ENCODE data around the gene HIGD1A. TPM values are rescaled to one million over a fixed set of nuclear protein-coding genes. Genes with fewer than 3 reads are reported as not detected.

Gene HIGD1A
- total RNA-seq, 2 donors from 2014 or later = 163 to 169 TPM

- H3K9me3 ChIP-seq = no peaks in the 10 kb centered on the region
- H3K27me3 ChIP-seq (replicated peaks; ENCODE audit: insufficient read depth) = no peaks in the 10 kb centered on the region
- H3K4me3 ChIP-seq = no peak overlapping the region
- TF ChIP-seq CTCF (IDR thresholded peaks at IDR 0.05) = no peak
- no peak overlapping the region for H3K27ac ChIP-seq
- no peaks in the 10 kb centered on the region for H3K36me3 ChIP-seq
- DNase-seq (ENCODE audit: low spot score) (no peak), ATAC-seq (ENCODE audit: insufficient number of reproducible peaks, low FRiP score, low read depth) (no peak)
- H3K4me1 ChIP-seq (ENCODE audit: control insufficient read depth in 1 of 2, low read depth in 2 of 2) = peaks cover 0 to 11% of the 10 kb centered on the region in 2 donors
These were observed 24.9 kb upstream of the HIGD1A start for GRCh38 chr3:42829083-42829627.

GRCh38 chr3:42827654-42828053 lies 23.4 kb upstream of the HIGD1A start:
- Histone ChIP-seq H3K27ac (no peak overlapping the region), H3K9me3 (no peaks in the 10 kb centered on the region), H3K4me3 (no peak overlapping the region), H3K27me3 (replicated peaks; ENCODE audit: insufficient read depth) (no peaks in the 10 kb centered on the region), H3K36me3 (no peaks in the 10 kb centered on the region), H3K4me1 (ENCODE audit: control insufficient read depth in 1 of 2, low read depth in 2 of 2) (peaks cover 0 to 11% of the 10 kb centered on the region in 2 donors)
- DNase-seq (ENCODE audit: low spot score) (no peak), ATAC-seq (ENCODE audit: insufficient number of reproducible peaks, low FRiP score, low read depth) (no peak)
- no peak for TF ChIP-seq CTCF (IDR thresholded peaks at IDR 0.05)

- Histone ChIP-seq H3K27me3 (replicated peaks; ENCODE audit: insufficient read depth) (no peaks in the 10 kb centered on the region), H3K4me3 (no peak overlapping the region), H3K36me3 (no peaks in the 10 kb centered on the region), H3K9me3 (no peaks in the 10 kb centered on the region), H3K4me1 (ENCODE audit: control insufficient read depth in 1 of 2, low read depth in 2 of 2) (peaks cover 0 to 11% of the 10 kb centered on the region in 2 donors), H3K27ac (no peak overlapping the region)
- no peak for DNase-seq (ENCODE audit: low spot score)
- no peak for TF ChIP-seq CTCF (IDR thresholded peaks at IDR 0.05)
- no peak for ATAC-seq (ENCODE audit: insufficient number of reproducible peaks, low FRiP score, low read depth)
These were observed 22.7 kb upstream of the HIGD1A start for GRCh38 chr3:42827023-42827422.

- ATAC-seq (ENCODE audit: insufficient number of reproducible peaks, low FRiP score, low read depth) = no peak
These were observed 21.9 kb upstream of the HIGD1A start for GRCh38 chr3:42826141-42826540.

GRCh38 chr3:42823351-42823750 lies 19.1 kb upstream of the HIGD1A start:
- DNase-seq (ENCODE audit: low spot score) = no peak
- no peak for ATAC-seq (ENCODE audit: insufficient number of reproducible peaks, low FRiP score, low read depth)
- TF ChIP-seq CTCF (IDR thresholded peaks at IDR 0.05) = no peak
- H3K9me3 ChIP-seq = no peaks in the 10 kb centered on the region
- H3K4me3 ChIP-seq = no peak overlapping the region
- no peak overlapping the region for H3K27ac ChIP-seq
- H3K36me3 ChIP-seq = no peaks in the 10 kb centered on the region
- H3K4me1 ChIP-seq (ENCODE audit: control insufficient read depth in 1 of 2, low read depth in 2 of 2) = peaks cover 0 to 11% of the 10 kb centered on the region in 2 donors
- no peaks in the 10 kb centered on the region for H3K27me3 ChIP-seq (replicated peaks; ENCODE audit: insufficient read depth)

More at GRCh38 chr3:42826141-42826540, 21.9 kb upstream of the HIGD1A start:
- Histone ChIP-seq H3K36me3 (no peaks in the 10 kb centered on the region), H3K27ac (no peak overlapping the region), H3K4me3 (no peak overlapping the region), H3K9me3 (no peaks in the 10 kb centered on the region), H3K4me1 (ENCODE audit: control insufficient read depth in 1 of 2, low read depth in 2 of 2) (peaks cover 0 to 5% of the 10 kb centered on the region in 2 donors), H3K27me3 (replicated peaks; ENCODE audit: insufficient read depth) (no peaks in the 10 kb centered on the region)
- no peak for TF ChIP-seq CTCF (IDR thresholded peaks at IDR 0.05)
- DNase-seq (ENCODE audit: low spot score) = no peak
